HCT116 (cell line): ENCODE results near the gene EPHA1.

Source experiments
- CEBPB ChIP-seq: IDR thresholded peaks from 2 replicates; pipeline ENCODE4 v1.6.1; 2012; ENCODE audit warnings: low read depth
- EZH2 ChIP-seq: fragments of 200-600 bp; sonication (generic); IDR thresholded peaks from 2 replicates; pipeline ENCODE4 v1.6.1; 2017; ENCODE audit warnings: antibody characterized with exemption, mixed run types
- JUND ChIP-seq: IDR thresholded peaks from 2 replicates; pipeline ENCODE4 v1.6.1; 2012
- MAX ChIP-seq: IDR thresholded peaks from 2 replicates; pipeline ENCODE4 v1.6.1; 2012
- POLR2A ChIP-seq: IDR thresholded peaks from 2 replicates; pipeline ENCODE4 v1.7.0; 2011; ENCODE audit warnings: borderline replicate concordance; ENCODE audit not compliant: insufficient read depth, insufficient read length; ENCODE audit errors: extremely low read depth
- POLR2AphosphoS5 ChIP-seq: IDR thresholded peaks from 2 replicates; pipeline ENCODE4 v1.6.1; 2011; ENCODE audit warnings: mild to moderate bottlenecking, low read depth, low read length, moderate library complexity
- SIN3A ChIP-seq: IDR thresholded peaks from 2 replicates; pipeline ENCODE4 v1.6.1; 2012; ENCODE audit warnings: low read depth
- SP1 ChIP-seq: IDR thresholded peaks from 2 replicates; pipeline ENCODE4 v1.6.1; 2012; ENCODE audit warnings: low read depth
- SRF ChIP-seq: IDR thresholded peaks from 2 replicates; pipeline ENCODE4 v1.6.1; 2012; ENCODE audit warnings: low read depth
- YY1 ChIP-seq: IDR thresholded peaks from 2 replicates; pipeline ENCODE4 v1.6.1; 2011; ENCODE audit warnings: low read length, low read depth, moderate library complexity, mild to moderate bottlenecking; ENCODE audit not compliant: insufficient replicate concordance; ENCODE audit errors: extremely low read depth
- ZBTB33 ChIP-seq: IDR thresholded peaks from 2 replicates; pipeline ENCODE4 v1.6.1; 2011; ENCODE audit warnings: mild to moderate bottlenecking, low read length, moderate library complexity; ENCODE audit not compliant: insufficient replicate concordance; ENCODE audit errors: extremely low read depth
- ZNF274 ChIP-seq: fragments of 200-500 bp; sonication (Bioruptor generic); IDR thresholded peaks from 2 replicates; pipeline ENCODE4 v1.6.1; 2014; ENCODE audit warnings: mild to moderate bottlenecking, low read depth, low read length, inconsistent platforms
- TF ChIP-seq, protein P1 (sequence below), 3 experiments: fragments of 200-600 bp in 1 of 3; sonication (generic) in 1 of 3; IDR thresholded peaks in 2 of 3; conservative IDR thresholded peaks in 1 of 3; 2 replicates each; pipeline ENCODE4 v1.5.1; 2012 to 2017; ENCODE audit warnings: low read depth in 2 of 3, low read length in 2 of 3, antibody characterized with exemption in 1 of 3, borderline replicate concordance in 1 of 3, control low read depth in 1 of 3, mild to moderate bottlenecking in 1 of 3, mixed read lengths in 1 of 3, mixed run types in 1 of 3, moderate library complexity in 1 of 3; ENCODE audit not compliant: insufficient read depth in 1 of 3
- TF ChIP-seq, protein P2 (sequence below): IDR thresholded peaks from 2 replicates; pipeline ENCODE4 v1.6.1; 2012; ENCODE audit warnings: low read depth

DNA sequence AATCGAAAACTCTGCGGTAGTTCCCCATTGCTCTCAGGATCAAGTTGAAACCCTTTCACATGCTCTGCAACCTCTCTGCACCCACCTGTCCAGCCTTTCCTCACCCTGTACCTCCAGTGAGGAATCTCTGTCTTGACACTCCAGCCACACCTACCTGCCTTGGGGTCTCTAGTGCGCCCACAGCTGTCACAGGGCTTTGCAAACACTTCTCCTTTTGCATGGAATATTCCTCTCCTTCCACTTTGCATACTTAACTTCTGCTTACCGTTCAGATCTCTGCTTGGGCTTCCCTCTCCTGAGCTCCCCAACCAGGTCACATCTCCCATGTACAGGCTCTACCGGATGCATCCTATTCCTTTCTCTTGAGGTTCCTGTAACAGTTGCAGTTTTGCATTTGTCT lies 34.1 kb downstream of the EPHA1 start:
- TF ChIP-seq, protein P1, sequence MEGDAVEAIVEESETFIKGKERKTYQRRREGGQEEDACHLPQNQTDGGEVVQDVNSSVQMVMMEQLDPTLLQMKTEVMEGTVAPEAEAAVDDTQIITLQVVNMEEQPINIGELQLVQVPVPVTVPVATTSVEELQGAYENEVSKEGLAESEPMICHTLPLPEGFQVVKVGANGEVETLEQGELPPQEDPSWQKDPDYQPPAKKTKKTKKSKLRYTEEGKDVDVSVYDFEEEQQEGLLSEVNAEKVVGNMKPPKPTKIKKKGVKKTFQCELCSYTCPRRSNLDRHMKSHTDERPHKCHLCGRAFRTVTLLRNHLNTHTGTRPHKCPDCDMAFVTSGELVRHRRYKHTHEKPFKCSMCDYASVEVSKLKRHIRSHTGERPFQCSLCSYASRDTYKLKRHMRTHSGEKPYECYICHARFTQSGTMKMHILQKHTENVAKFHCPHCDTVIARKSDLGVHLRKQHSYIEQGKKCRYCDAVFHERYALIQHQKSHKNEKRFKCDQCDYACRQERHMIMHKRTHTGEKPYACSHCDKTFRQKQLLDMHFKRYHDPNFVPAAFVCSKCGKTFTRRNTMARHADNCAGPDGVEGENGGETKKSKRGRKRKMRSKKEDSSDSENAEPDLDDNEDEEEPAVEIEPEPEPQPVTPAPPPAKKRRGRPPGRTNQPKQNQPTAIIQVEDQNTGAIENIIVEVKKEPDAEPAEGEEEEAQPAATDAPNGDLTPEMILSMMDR (IDR thresholded peaks at IDR 0.05 in 2 of 3, conservative IDR thresholded peaks at IDR 0.05 in 1 of 3; ENCODE audit: borderline replicate concordance in 1 of 3, insufficient read depth in 1 of 3, low read depth in 2 of 3, low read length in 2 of 3): no peak
- TF ChIP-seq POLR2A (no peak), SIN3A (no peak), JUND (no peak), MAX (no peak), ZBTB33 (no peak), ZNF274 (no peak), POLR2AphosphoS5 (no peak), SP1 (no peak), SRF (no peak), EZH2 (no peak), CEBPB (no peak), YY1 (no peak)
- TF ChIP-seq, protein P2, sequence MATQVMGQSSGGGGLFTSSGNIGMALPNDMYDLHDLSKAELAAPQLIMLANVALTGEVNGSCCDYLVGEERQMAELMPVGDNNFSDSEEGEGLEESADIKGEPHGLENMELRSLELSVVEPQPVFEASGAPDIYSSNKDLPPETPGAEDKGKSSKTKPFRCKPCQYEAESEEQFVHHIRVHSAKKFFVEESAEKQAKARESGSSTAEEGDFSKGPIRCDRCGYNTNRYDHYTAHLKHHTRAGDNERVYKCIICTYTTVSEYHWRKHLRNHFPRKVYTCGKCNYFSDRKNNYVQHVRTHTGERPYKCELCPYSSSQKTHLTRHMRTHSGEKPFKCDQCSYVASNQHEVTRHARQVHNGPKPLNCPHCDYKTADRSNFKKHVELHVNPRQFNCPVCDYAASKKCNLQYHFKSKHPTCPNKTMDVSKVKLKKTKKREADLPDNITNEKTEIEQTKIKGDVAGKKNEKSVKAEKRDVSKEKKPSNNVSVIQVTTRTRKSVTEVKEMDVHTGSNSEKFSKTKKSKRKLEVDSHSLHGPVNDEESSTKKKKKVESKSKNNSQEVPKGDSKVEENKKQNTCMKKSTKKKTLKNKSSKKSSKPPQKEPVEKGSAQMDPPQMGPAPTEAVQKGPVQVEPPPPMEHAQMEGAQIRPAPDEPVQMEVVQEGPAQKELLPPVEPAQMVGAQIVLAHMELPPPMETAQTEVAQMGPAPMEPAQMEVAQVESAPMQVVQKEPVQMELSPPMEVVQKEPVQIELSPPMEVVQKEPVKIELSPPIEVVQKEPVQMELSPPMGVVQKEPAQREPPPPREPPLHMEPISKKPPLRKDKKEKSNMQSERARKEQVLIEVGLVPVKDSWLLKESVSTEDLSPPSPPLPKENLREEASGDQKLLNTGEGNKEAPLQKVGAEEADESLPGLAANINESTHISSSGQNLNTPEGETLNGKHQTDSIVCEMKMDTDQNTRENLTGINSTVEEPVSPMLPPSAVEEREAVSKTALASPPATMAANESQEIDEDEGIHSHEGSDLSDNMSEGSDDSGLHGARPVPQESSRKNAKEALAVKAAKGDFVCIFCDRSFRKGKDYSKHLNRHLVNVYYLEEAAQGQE: no peak
